Thyroid gland (tissue), 4 donors: Measurements from ENCODE around the gene TMEM271.

Experiments
- POLR2A ChIP-seq, 2 donors: fragments of 450-650 bp; IDR thresholded peaks; one replicate each; pipeline ENCODE4 v1.6.1; 2017; ENCODE audit warnings: antibody characterized with exemption in 2 of 2, mild to moderate bottlenecking in 2 of 2, moderate library complexity in 1 of 2
- TF ChIP-seq, protein P1 (sequence below), 6 experiments: fragments of 200-600 bp in 3 of 6; fragments of 450-650 bp in 3 of 6; sonication (generic) in 3 of 6; IDR thresholded peaks; one replicate each; pipeline ENCODE4 v1.5.1; 2016 to 2019; ENCODE audit warnings: antibody characterized with exemption in 6 of 6, mild to moderate bottlenecking in 2 of 6, inconsistent platforms in 1 of 6, moderate library complexity in 1 of 6

- no peak for TF ChIP-seq POLR2A (IDR thresholded peaks at IDR 0.05)
- TF ChIP-seq, protein P1, sequence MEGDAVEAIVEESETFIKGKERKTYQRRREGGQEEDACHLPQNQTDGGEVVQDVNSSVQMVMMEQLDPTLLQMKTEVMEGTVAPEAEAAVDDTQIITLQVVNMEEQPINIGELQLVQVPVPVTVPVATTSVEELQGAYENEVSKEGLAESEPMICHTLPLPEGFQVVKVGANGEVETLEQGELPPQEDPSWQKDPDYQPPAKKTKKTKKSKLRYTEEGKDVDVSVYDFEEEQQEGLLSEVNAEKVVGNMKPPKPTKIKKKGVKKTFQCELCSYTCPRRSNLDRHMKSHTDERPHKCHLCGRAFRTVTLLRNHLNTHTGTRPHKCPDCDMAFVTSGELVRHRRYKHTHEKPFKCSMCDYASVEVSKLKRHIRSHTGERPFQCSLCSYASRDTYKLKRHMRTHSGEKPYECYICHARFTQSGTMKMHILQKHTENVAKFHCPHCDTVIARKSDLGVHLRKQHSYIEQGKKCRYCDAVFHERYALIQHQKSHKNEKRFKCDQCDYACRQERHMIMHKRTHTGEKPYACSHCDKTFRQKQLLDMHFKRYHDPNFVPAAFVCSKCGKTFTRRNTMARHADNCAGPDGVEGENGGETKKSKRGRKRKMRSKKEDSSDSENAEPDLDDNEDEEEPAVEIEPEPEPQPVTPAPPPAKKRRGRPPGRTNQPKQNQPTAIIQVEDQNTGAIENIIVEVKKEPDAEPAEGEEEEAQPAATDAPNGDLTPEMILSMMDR (IDR thresholded peaks at IDR 0.05), result no peak
Measured at GRCh38 chr4:575281-576141, 584 bp downstream of the TMEM271 start.
